Testis (tissue), 2 donors: ENCODE data around the gene RALGPS1.

ENCODE experiments used
- CTCF ChIP-seq, 3 experiments: fragments of 450-650 bp in 2 of 3; fragments of 200-600 bp in 1 of 3; sonication (generic) in 1 of 3; IDR thresholded peaks; one replicate each; pipeline ENCODE4 v1.5.1; 2016 to 2019; ENCODE audit warnings: antibody characterized with exemption in 3 of 3, mild to moderate bottlenecking in 2 of 3, moderate library complexity in 1 of 3
- POLR2A ChIP-seq: fragments of 450-650 bp; IDR thresholded peaks from one replicate; pipeline ENCODE4 v1.6.1; 2017; ENCODE audit warnings: antibody characterized with exemption, mild to moderate bottlenecking, moderate library complexity

DNA sequence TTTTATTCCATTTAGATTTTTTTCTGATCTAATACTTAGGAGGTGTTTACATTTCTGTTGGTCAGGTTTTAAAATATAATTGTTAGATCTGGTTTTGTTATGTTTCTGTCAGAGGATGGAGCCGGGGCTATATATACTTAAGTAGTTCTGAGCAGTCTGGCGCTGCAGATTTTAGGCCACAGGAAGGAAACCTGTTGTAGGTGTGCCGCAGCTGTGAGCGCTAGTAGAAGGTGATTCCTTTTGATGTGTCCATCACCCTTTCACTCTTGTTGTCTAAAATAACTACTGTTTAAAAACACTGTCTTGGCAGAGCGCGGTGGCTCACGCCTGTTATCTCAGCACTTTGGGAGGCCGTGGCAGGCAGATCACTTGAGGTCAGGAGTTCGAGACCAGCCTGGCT is 37.2 kb upstream of the RALGPS1 start:
- no peak for TF ChIP-seq CTCF (IDR thresholded peaks at IDR 0.05)
- TF ChIP-seq POLR2A: no peak
